Activated naive CD4-positive, alpha-beta T cell treated with anti-CD3 and anti-CD28 coated beads, Interleukin-2, amount 50 U/mL, for 24 hours (primary cell): ENCODE results near the gene MZB1.
A peak's percentile ranks its signal among the peaks of the same experiment; 100 is the strongest.
"Not testable (repeated sequence)": the region's sequence is repeated elsewhere in the genome, so short reads cannot be mapped to it uniquely, and the experiment has no call there.

ENCODE experiments used
- H3K27ac Mint-ChIP-seq: one replicate; pipeline ENCODE4 v1.8.0; 2021; ENCODE audit warnings: mild to moderate bottlenecking, mixed read lengths
- H3K27me3 Mint-ChIP-seq: one replicate; pipeline ENCODE4 v1.8.0; 2021; ENCODE audit warnings: mixed read lengths
- H3K36me3 Mint-ChIP-seq: one replicate; pipeline ENCODE4 v1.8.0; 2021; ENCODE audit warnings: mixed read lengths
- H3K4me1 Mint-ChIP-seq: one replicate; pipeline ENCODE4 v1.8.0; 2021; ENCODE audit warnings: mixed read lengths
- H3K4me3 Mint-ChIP-seq: one replicate; pipeline ENCODE4 v1.8.0; 2021; ENCODE audit warnings: mild to moderate bottlenecking, mixed read lengths
- H3K9me3 Mint-ChIP-seq: one replicate; pipeline ENCODE4 v1.8.0; 2021; ENCODE audit warnings: mixed read lengths

MZB1 gene

GRCh38 chr5:139387611-139388197 lies 2.0 kb downstream of the MZB1 start:
- peaks cover 56% of the 10 kb centered on the region for H3K4me1 Mint-ChIP-seq
- H3K9me3 Mint-ChIP-seq: no peaks in the 10 kb centered on the region
- no peak overlapping the region for H3K4me3 Mint-ChIP-seq
- no peaks in the 10 kb centered on the region for H3K27me3 Mint-ChIP-seq
- H3K36me3 Mint-ChIP-seq: no peaks in the 10 kb centered on the region
- peak overlapping the region; percentile 35 for H3K27ac Mint-ChIP-seq

- H3K27ac Mint-ChIP-seq, H3K9me3 Mint-ChIP-seq, H3K27me3 Mint-ChIP-seq, H3K36me3 Mint-ChIP-seq, H3K4me3 Mint-ChIP-seq: not testable (repeated sequence)
- peaks cover 55% of the 10 kb centered on the region for H3K4me1 Mint-ChIP-seq
Measured at GRCh38 chr5:139386956-139387355, 2.8 kb downstream of the MZB1 start.

GRCh38 chr5:139386050-139386438 lies 3.7 kb downstream of the MZB1 start:
- Mint-ChIP-seq H3K9me3 (no peaks in the 10 kb centered on the region), H3K4me3 (peak overlapping the region; percentile 3), H3K4me1 (peaks cover 47% of the 10 kb centered on the region), H3K36me3 (no peaks in the 10 kb centered on the region), H3K27me3 (no peaks in the 10 kb centered on the region), H3K27ac (no peak overlapping the region)

GRCh38 chr5:139385061-139386049 lies 4.4 kb downstream of the MZB1 start:
- H3K4me1 Mint-ChIP-seq: peaks cover 41% of the 10 kb centered on the region
- peak overlapping the region; percentile 35 for H3K27ac Mint-ChIP-seq
- H3K36me3 Mint-ChIP-seq: no peaks in the 10 kb centered on the region
- peak overlapping the region; percentile 85 for H3K4me3 Mint-ChIP-seq
- H3K9me3 Mint-ChIP-seq: no peaks in the 10 kb centered on the region
- no peaks in the 10 kb centered on the region for H3K27me3 Mint-ChIP-seq

GRCh38 chr5:139384591-139385051 lies 5.1 kb downstream of the MZB1 start:
- H3K4me3 Mint-ChIP-seq: peak overlapping the region; percentile 85
- peaks cover 34% of the 10 kb centered on the region for H3K4me1 Mint-ChIP-seq
- H3K27ac Mint-ChIP-seq: peak overlapping the region; percentile 35
- no peaks in the 10 kb centered on the region for H3K36me3 Mint-ChIP-seq
- no peaks in the 10 kb centered on the region for H3K9me3 Mint-ChIP-seq
- no peaks in the 10 kb centered on the region for H3K27me3 Mint-ChIP-seq

GRCh38 chr5:139383993-139384590 lies 5.6 kb downstream of the MZB1 start:
- Mint-ChIP-seq H3K36me3 (no peaks in the 10 kb centered on the region), H3K27ac (no peak overlapping the region), H3K27me3 (no peaks in the 10 kb centered on the region), H3K4me1 (peaks cover 29% of the 10 kb centered on the region), H3K4me3 (no peak overlapping the region), H3K9me3 (no peaks in the 10 kb centered on the region)

- H3K27me3 Mint-ChIP-seq: no peaks in the 10 kb centered on the region
- no peaks in the 10 kb centered on the region for H3K36me3 Mint-ChIP-seq
- no peaks in the 10 kb centered on the region for H3K9me3 Mint-ChIP-seq
- peaks cover 28% of the 10 kb centered on the region for H3K4me1 Mint-ChIP-seq
- H3K4me3 Mint-ChIP-seq: no peak within 1 kb of the TSS
- H3K27ac Mint-ChIP-seq: no peak within 1 kb of the TSS
Measured at GRCh38 chr5:139383275-139383992, 6.3 kb downstream of the MZB1 start, which contains the start of gene SLC23A1. SLC23A1 (minus strand) TSS chr5:139383297; CDS start chr5:139383253, 44 bp downstream.

- Mint-ChIP-seq H3K9me3 (no peaks in the 10 kb centered on the region), H3K36me3 (no peaks in the 10 kb centered on the region), H3K4me3 (no peak overlapping the region), H3K27me3 (no peaks in the 10 kb centered on the region), H3K27ac (no peak overlapping the region), H3K4me1 (peaks cover 28% of the 10 kb centered on the region)
Measured at GRCh38 chr5:139382807-139383206, 6.9 kb downstream of the MZB1 start.

- Mint-ChIP-seq H3K9me3 (no peaks in the 10 kb centered on the region), H3K27me3 (no peaks in the 10 kb centered on the region), H3K36me3 (no peaks in the 10 kb centered on the region), H3K27ac (no peak overlapping the region), H3K4me1 (peaks cover 28% of the 10 kb centered on the region), H3K4me3 (no peak overlapping the region)
Measured at GRCh38 chr5:139381837-139382761, 7.6 kb downstream of the MZB1 start.

- Mint-ChIP-seq H3K27me3 (no peaks in the 10 kb centered on the region), H3K27ac (no peak overlapping the region), H3K9me3 (no peaks in the 10 kb centered on the region), H3K4me3 (no peak overlapping the region), H3K4me1 (peaks cover 12% of the 10 kb centered on the region), H3K36me3 (no peaks in the 10 kb centered on the region)
Measured at GRCh38 chr5:139379626-139380449, 9.9 kb downstream of the MZB1 start.

GRCh38 chr5:139378941-139379361 lies 10.8 kb downstream of the MZB1 start:
- H3K9me3 Mint-ChIP-seq: no peaks in the 10 kb centered on the region
- H3K27me3 Mint-ChIP-seq: no peaks in the 10 kb centered on the region
- peaks cover 6% of the 10 kb centered on the region for H3K4me1 Mint-ChIP-seq
- H3K36me3 Mint-ChIP-seq: no peaks in the 10 kb centered on the region
- H3K27ac Mint-ChIP-seq: no peak overlapping the region
- H3K4me3 Mint-ChIP-seq: no peak overlapping the region

GRCh38 chr5:139378101-139378825 lies 11.4 kb downstream of the MZB1 start:
- Mint-ChIP-seq H3K4me3 (no peak overlapping the region), H3K27me3 (no peaks in the 10 kb centered on the region), H3K9me3 (no peaks in the 10 kb centered on the region), H3K4me1 (peaks cover under 1% of the 10 kb centered on the region), H3K36me3 (no peaks in the 10 kb centered on the region), H3K27ac (no peak overlapping the region)

GRCh38 chr5:139377226-139377625 lies 12.5 kb downstream of the MZB1 start:
- no peaks in the 10 kb centered on the region for H3K4me1 Mint-ChIP-seq
- H3K9me3 Mint-ChIP-seq: no peaks in the 10 kb centered on the region
- no peaks in the 10 kb centered on the region for H3K27me3 Mint-ChIP-seq
- H3K27ac Mint-ChIP-seq: no peak overlapping the region
- H3K36me3 Mint-ChIP-seq: peaks cover 1% of the 10 kb centered on the region
- H3K4me3 Mint-ChIP-seq: no peak overlapping the region
